Stimulated activated CD4-positive, alpha-beta T cell treated with anti-CD3 and anti-CD28 coated beads, TNF-alpha, amount 100 ng/mL, for 4 hours (primary cell): Measurements from ENCODE around the gene ITGA1.

Experiments used
- DNase-seq, 3 experiments: peaks; one replicate each; pipeline ENCODE4 v3.0.0-alpha.2; 2020; ENCODE audit warnings: low read depth in 3 of 3

ITGA1 gene

GRCh38 chr5:52994266-52994665, 206.6 kb downstream of the ITGA1 start:
- no peak for DNase-seq

- no peak for DNase-seq
Observed at GRCh38 chr5:52995095-52995494, 207.4 kb downstream of the ITGA1 start.

GRCh38 chr5:52995914-52996313, 208.2 kb downstream of the ITGA1 start:
- no peak for DNase-seq

- DNase-seq: no peak
Observed at GRCh38 chr5:52996979-52997378, 209.3 kb downstream of the ITGA1 start.

- no peak for DNase-seq
Observed at GRCh38 chr5:52997424-52997823, 209.7 kb downstream of the ITGA1 start.

GRCh38 chr5:52998552-52999313, 211.0 kb downstream of the ITGA1 start:
- DNase-seq: no peak

GRCh38 chr5:52999344-52999949, 211.7 kb downstream of the ITGA1 start:
- DNase-seq: no peak

GRCh38 chr5:53001541-53001940, 213.8 kb downstream of the ITGA1 start:
- DNase-seq: no peak

- DNase-seq: no peak
Observed at GRCh38 chr5:53002491-53002890, 214.8 kb downstream of the ITGA1 start.

GRCh38 chr5:53003144-53003543, 215.4 kb downstream of the ITGA1 start:
- DNase-seq: no peak

GRCh38 chr5:53006911-53007890, 219.5 kb downstream of the ITGA1 start:
- DNase-seq: no peak

- no peak for DNase-seq
Observed at GRCh38 chr5:53008751-53009150, 221.0 kb downstream of the ITGA1 start.
